Loucy (cell line): ENCODE data around the gene UCMA.

Experiments
- CTCF ChIP-seq: fragments of 200-600 bp; sonication (generic); conservative IDR thresholded peaks from 2 replicates; pipeline ENCODE4 v1.5.1; 2014; ENCODE audit warnings: mild to moderate bottlenecking, antibody characterized with exemption, low read length
- EZH2phosphoT487 ChIP-seq: fragments of 200-600 bp; IDR thresholded peaks from 2 replicates; pipeline ENCODE4 v1.6.1; 2018; ENCODE audit warnings: antibody characterized with exemption, mild to moderate bottlenecking, moderate library complexity, borderline replicate concordance

- TF ChIP-seq EZH2phosphoT487 (no peak), CTCF (no peak)
These were observed 45.6 kb downstream of the UCMA start for GRCh38 chr10:13188593-13188992.
